ACC112 (cell line): Measurements from ENCODE around the gene MYO16.
"Not testable (repeated sequence)": the region's sequence is repeated elsewhere in the genome, so short reads cannot be mapped to it uniquely, and the experiment has no call there.

Experiments
- H2AFZ ChIP-seq: fragments of 200-600 bp; sonication (generic); one replicate; pipeline ENCODE4 v1.6.0; 2017; ENCODE audit warnings: antibody characterized with exemption, low read length; ENCODE audit not compliant: unreplicated experiment
- H3K27ac ChIP-seq: fragments of 200-600 bp; sonication (generic); 2 replicates; pipeline ENCODE4 v1.5.1; 2014; ENCODE audit warnings: low read depth, mild to moderate bottlenecking, antibody characterized with exemption, low read length, moderate library complexity
- H3K27me3 ChIP-seq: fragments of 200-600 bp; sonication (generic); 2 replicates; pipeline ENCODE4 v1.6.1; 2014; ENCODE audit warnings: mild to moderate bottlenecking, antibody characterized with exemption, low read length, moderate library complexity, mixed read lengths; ENCODE audit not compliant: insufficient read depth
- H3K36me3 ChIP-seq: fragments of 200-600 bp; sonication (generic); 2 replicates; pipeline ENCODE4 v1.6.1; 2016; ENCODE audit warnings: mild to moderate bottlenecking, antibody characterized with exemption, low read length, moderate library complexity, mixed read lengths; ENCODE audit not compliant: insufficient read depth
- H3K4me1 ChIP-seq: fragments of 200-600 bp; sonication (generic); one replicate; pipeline ENCODE4 v1.6.1; 2016; ENCODE audit warnings: low read length, mixed read lengths; ENCODE audit not compliant: insufficient read depth, unreplicated experiment, control insufficient read depth
- H3K4me3 ChIP-seq: fragments of 200-600 bp; sonication (generic); 2 replicates; pipeline ENCODE4 v1.5.1; 2014; ENCODE audit warnings: mild to moderate bottlenecking, low read depth, low read length
- H3K79me2 ChIP-seq: fragments of 200-600 bp; sonication (generic); one replicate; pipeline ENCODE4 v1.6.0; 2016; ENCODE audit warnings: low read length; ENCODE audit not compliant: control insufficient read depth, unreplicated experiment, insufficient read depth

Gene MYO16

GRCh38 chr13:109087916-109088623 lies 458.7 kb downstream of the MYO16 start:
- Histone ChIP-seq H2AFZ (no peak overlapping the region), H3K4me3 (no peak overlapping the region; the same call in 1 of the 2 replicates), H3K27me3 (peaks cover 39% of the 10 kb centered on the region), H3K36me3 (no peaks in the 10 kb centered on the region), H3K79me2 (no peaks in the 10 kb centered on the region), H3K27ac (no peak overlapping the region), H3K4me1 (no peaks in the 10 kb centered on the region)

- Histone ChIP-seq H2AFZ (no peak overlapping the region), H3K27ac (no peak overlapping the region), H3K36me3 (no peaks in the 10 kb centered on the region), H3K4me1 (no peaks in the 10 kb centered on the region), H3K27me3 (peaks cover 39% of the 10 kb centered on the region), H3K79me2 (no peaks in the 10 kb centered on the region), H3K4me3 (no peak overlapping the region; the same call in 1 of the 2 replicates)
These were observed 459.2 kb downstream of the MYO16 start for GRCh38 chr13:109088624-109088917.

GRCh38 chr13:109090796-109091195 lies 461.4 kb downstream of the MYO16 start:
- Histone ChIP-seq H3K36me3 (no peaks in the 10 kb centered on the region), H3K27me3 (peaks cover 36% of the 10 kb centered on the region), H2AFZ (no peak overlapping the region), H3K4me3 (no peak overlapping the region), H3K79me2 (no peaks in the 10 kb centered on the region), H3K4me1 (no peaks in the 10 kb centered on the region), H3K27ac (no peak overlapping the region)

GRCh38 chr13:109091249-109091648 lies 461.8 kb downstream of the MYO16 start:
- Histone ChIP-seq H3K79me2 (no peaks in the 10 kb centered on the region), H3K4me3 (no peak overlapping the region), H3K27ac (no peak overlapping the region), H3K36me3 (no peaks in the 10 kb centered on the region), H3K4me1 (no peaks in the 10 kb centered on the region), H3K27me3 (peaks cover 36% of the 10 kb centered on the region), H2AFZ (no peak overlapping the region)

GRCh38 chr13:109092186-109092585 lies 462.8 kb downstream of the MYO16 start:
- not testable (repeated sequence) for H3K27ac ChIP-seq, H3K4me1 ChIP-seq, H3K36me3 ChIP-seq, H3K79me2 ChIP-seq, H2AFZ ChIP-seq, H3K4me3 ChIP-seq
- H3K27me3 ChIP-seq, result peaks cover 36% of the 10 kb centered on the region

- no peaks in the 10 kb centered on the region for H3K4me1 ChIP-seq
These were observed 464.6 kb downstream of the MYO16 start for GRCh38 chr13:109093998-109094397.

GRCh38 chr13:109095126-109095525 lies 465.7 kb downstream of the MYO16 start:
- Histone ChIP-seq H3K4me3 (no peak overlapping the region), H2AFZ (no peak overlapping the region), H3K79me2 (no peaks in the 10 kb centered on the region), H3K36me3 (no peaks in the 10 kb centered on the region), H3K27ac (no peak overlapping the region), H3K27me3 (peaks cover 18% of the 10 kb centered on the region), H3K4me1 (no peaks in the 10 kb centered on the region)

More at GRCh38 chr13:109093998-109094397, 464.6 kb downstream of the MYO16 start:
- H3K4me3 ChIP-seq, result no peak overlapping the region
- H2AFZ ChIP-seq, result no peak overlapping the region
- H3K36me3 ChIP-seq, result no peaks in the 10 kb centered on the region
- H3K79me2 ChIP-seq, result no peaks in the 10 kb centered on the region
- H3K27ac ChIP-seq, result no peak overlapping the region
- peaks cover 23% of the 10 kb centered on the region for H3K27me3 ChIP-seq

- Histone ChIP-seq H3K27me3 (peaks cover 8% of the 10 kb centered on the region; the same call in 1 of the 2 replicates), H2AFZ (no peak overlapping the region), H3K27ac (no peak overlapping the region), H3K4me1 (no peaks in the 10 kb centered on the region), H3K79me2 (no peaks in the 10 kb centered on the region), H3K36me3 (no peaks in the 10 kb centered on the region), H3K4me3 (no peak overlapping the region)
These were observed 466.7 kb downstream of the MYO16 start for GRCh38 chr13:109096101-109096500.

- Histone ChIP-seq H3K27me3 (no peaks in the 10 kb centered on the region), H3K79me2 (no peaks in the 10 kb centered on the region), H3K27ac (no peak overlapping the region), H3K4me1 (peaks cover 2% of the 10 kb centered on the region), H2AFZ (no peak overlapping the region), H3K4me3 (no peak overlapping the region), H3K36me3 (no peaks in the 10 kb centered on the region)
These were observed 471.4 kb downstream of the MYO16 start for GRCh38 chr13:109100705-109101304.

GRCh38 chr13:109101550-109102144 lies 472.2 kb downstream of the MYO16 start:
- H3K4me1 ChIP-seq, result peaks cover 2% of the 10 kb centered on the region
- no peaks in the 10 kb centered on the region for H3K27me3 ChIP-seq
- no peak overlapping the region for H3K27ac ChIP-seq
- no peak overlapping the region for H2AFZ ChIP-seq
- no peaks in the 10 kb centered on the region for H3K36me3 ChIP-seq
- H3K79me2 ChIP-seq, result no peaks in the 10 kb centered on the region
- H3K4me3 ChIP-seq, result no peak overlapping the region

- no peak overlapping the region for H3K27ac ChIP-seq
- H3K36me3 ChIP-seq, result no peaks in the 10 kb centered on the region
- no peak overlapping the region for H2AFZ ChIP-seq
- H3K27me3 ChIP-seq, result no peaks in the 10 kb centered on the region
- no peak overlapping the region for H3K4me3 ChIP-seq
- no peaks in the 10 kb centered on the region for H3K79me2 ChIP-seq
- peaks cover 2% of the 10 kb centered on the region for H3K4me1 ChIP-seq
These were observed 476.5 kb downstream of the MYO16 start for GRCh38 chr13:109105899-109106298.
